GM10248 (cell line): ENCODE measurements around the gene SMTN.

Source experiments
- CTCF ChIA-PET: fragments of 300-600 bp; sonication (Branson Sonifier 250); formaldehyde crosslinking; extraction: SDS; loops from one replicate; lab custom pipeline; 2021; ENCODE audit warnings: antibody characterized with exemption; lab: Yijun Ruan, JAX
- POLR2A ChIA-PET: fragments of 350-650 bp; sonication (Branson Sonifier 250); formaldehyde crosslinking; extraction: SDS; loops from one replicate; lab custom pipeline; 2020; ENCODE audit warnings: antibody characterized with exemption; lab: Yijun Ruan, JAX
- DNase-seq: peaks from one replicate; pipeline ENCODE4 v3.0.0; 2012; ENCODE audit errors: extremely low spot score
- CTCF ChIP-seq: IDR thresholded peaks from 2 replicates; pipeline ENCODE4 v1.5.1; 2012; ENCODE audit warnings: mild to moderate bottlenecking, low read depth; ENCODE audit errors: extremely low read depth, missing control alignments, control extremely low read depth

The SMTN gene

GRCh38 chr22:31080848-31081649 is at the start of gene SMTN:
Gene SMTN (plus strand): TSS chr22:31081318. CDS start chr22:31083259, 1,941 bp downstream.
- peak; percentile 94 for DNase-seq
- ChIA-PET CTCF (interaction anchor here (0.6 to 1.4 kb wide), 8 partner anchors 20 to 317 kb away, joined by 3 to 4 read pairs (median 3); no protein-coding TSS in a partner anchor), POLR2A (interaction anchor here (0.5 to 1.9 kb wide), 6 partner anchors 26 to 724 kb away, joined by 3 to 8 read pairs (median 3); partner anchors contain the start of genes CCDC157, MORC2, SELENOM and SF3A1)
- TF ChIP-seq CTCF: no peak

GRCh38 chr22:31036671-31037550 is 44.2 kb upstream of the SMTN start:
- CTCF ChIA-PET: no interaction called here
- DNase-seq: no peak
- POLR2A ChIA-PET: no interaction called here
- TF ChIP-seq CTCF: no peak

DNA sequence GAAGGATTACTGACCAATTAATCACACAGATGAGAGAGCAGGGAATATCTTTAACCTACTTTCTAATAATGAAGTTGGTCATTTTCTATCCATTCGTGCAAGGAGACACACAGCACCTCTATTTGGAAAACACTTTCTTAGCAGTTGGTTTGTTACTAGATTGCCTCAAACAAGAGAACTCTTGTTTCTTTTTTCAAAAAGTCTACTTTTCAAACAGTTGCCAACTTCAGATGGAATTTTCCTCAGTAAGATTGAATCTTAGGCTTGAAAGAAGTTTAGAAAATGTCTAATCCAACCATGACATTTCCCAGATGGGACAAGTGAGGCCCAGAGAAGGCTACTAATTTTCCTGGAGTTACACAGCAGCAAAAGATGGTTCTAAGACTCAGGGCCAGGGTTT is 42.4 kb upstream of the SMTN start:
- ChIA-PET POLR2A (no interaction called here), CTCF (no interaction called here)
- DNase-seq: no peak
- no peak for TF ChIP-seq CTCF

DNA sequence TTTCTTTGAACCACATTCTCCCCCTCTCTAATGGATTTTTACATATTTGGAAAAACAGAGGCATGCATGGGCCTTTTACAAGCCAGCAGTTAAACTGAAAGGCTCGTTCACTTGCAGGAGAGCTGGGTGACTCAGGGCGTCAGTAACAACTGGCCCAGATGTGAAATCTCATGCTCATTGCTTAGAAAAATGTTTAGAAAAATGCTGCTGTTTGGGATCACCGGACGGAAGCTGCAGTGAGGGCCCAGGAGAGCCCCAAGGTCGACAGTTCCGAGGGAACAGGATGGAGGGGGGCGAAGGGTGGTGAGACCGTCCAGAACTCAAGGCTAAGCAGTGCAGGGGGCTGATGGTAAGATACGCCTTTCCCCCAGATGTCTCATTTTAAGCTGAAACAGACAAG is 41.7 kb upstream of the SMTN start:
- POLR2A ChIA-PET: no interaction called here
- TF ChIP-seq CTCF: no peak
- CTCF ChIA-PET: interaction anchor here (0.9 kb wide), 1 partner anchor 11 kb away, joined by 3 read pairs; no protein-coding TSS in a partner anchor
- no peak for DNase-seq

DNA sequence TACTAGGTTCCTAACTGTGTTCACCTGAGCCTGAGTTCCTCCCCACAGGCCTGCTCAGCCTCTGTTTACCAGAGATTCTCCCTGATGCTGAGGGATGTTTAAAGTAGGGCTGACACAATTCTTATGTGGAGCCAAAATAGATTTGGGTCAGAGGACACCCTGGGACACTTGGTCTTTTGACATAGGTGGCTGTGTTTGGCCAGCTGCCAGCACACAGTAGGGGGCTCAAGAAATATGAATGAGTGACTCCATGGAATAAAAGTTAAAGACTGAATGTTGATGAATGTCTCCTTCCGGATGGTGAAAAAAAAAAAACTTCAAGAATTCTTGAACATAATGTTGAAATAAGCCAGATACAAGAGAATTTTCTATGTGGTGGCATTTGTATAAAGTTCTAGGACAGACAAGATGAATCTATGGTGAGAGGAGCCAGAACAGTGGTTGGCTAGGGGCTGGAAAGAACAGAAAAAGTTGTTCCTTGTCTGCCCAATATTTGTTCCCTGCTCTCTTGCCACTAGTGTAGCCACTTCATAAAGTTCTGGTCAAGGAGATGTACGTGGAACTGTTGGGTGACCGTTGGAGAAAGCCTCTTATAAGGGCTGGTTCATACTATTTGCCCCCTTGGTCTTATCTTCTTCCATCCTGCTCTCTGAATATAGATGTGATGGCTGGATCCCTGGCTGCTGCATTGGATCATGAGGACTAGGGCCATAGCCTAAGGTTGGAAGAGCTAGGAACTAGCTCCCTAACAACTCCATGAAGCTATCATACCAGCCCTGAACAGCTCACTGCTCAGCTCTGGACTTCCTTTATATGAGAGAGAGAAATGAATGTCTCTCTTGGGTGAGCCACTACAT is 40.3 kb upstream of the SMTN start:
- no peak for DNase-seq
- POLR2A ChIA-PET: no interaction called here
- TF ChIP-seq CTCF: no peak
- CTCF ChIA-PET: no interaction called here
